H1 (cell line): ENCODE measurements around the gene TMEM183A. TPM values are rescaled to one million over a fixed set of nuclear protein-coding genes. Genes with fewer than 3 reads are reported as not detected.

ENCODE experiments used
- CTCF ChIA-PET: fragments of 300-600 bp; sonication (Branson Sonifier 250); formaldehyde crosslinking; loops from one replicate; lab custom pipeline; 2021; ENCODE audit not compliant: partially characterized antibody; lab: Charles Lee
- POLR2A ChIA-PET: fragments of 300-600 bp; sonication (Branson Sonifier 250); formaldehyde crosslinking; loops from one replicate; lab custom pipeline; 2021; ENCODE audit warnings: inconsistent platforms; ENCODE audit not compliant: partially characterized antibody; lab: Charles Lee
- DNase-seq, 2 experiments: peaks; one replicate each; pipeline versions ENCODE4 v3.0.0 to v3.0.0-alpha.2; 2010 to 2022; ENCODE audit warnings: low spot score in 2 of 2, low read depth in 1 of 2, mixed read lengths in 1 of 2
- FAIRE-seq: peaks from 2 replicates; lab custom pipeline; 2011; peaks lifted over from hg19 to GRCh38; lab: Jason Lieb, UNC
- H2AFZ ChIP-seq: 2 replicates; pipeline ENCODE4 v1.8.1; 2012; ENCODE audit warnings: low read length, inconsistent platforms
- H2AK5ac ChIP-seq: 2 replicates; pipeline ENCODE4 v1.6.1; 2013; ENCODE audit warnings: low read depth, low read length
- H2BK120ac ChIP-seq: replicated peaks from 2 replicates; pipeline ENCODE3; 2013; ENCODE audit warnings: low read depth, low read length, inconsistent platforms
- H2BK12ac ChIP-seq: 2 replicates; pipeline ENCODE4 v1.6.1; 2013; ENCODE audit warnings: low read depth, low read length
- H2BK15ac ChIP-seq: 2 replicates; pipeline ENCODE4 v1.6.1; 2013; ENCODE audit warnings: low read length
- H2BK20ac ChIP-seq: 2 replicates; pipeline ENCODE4 v1.6.1; 2013; ENCODE audit warnings: low read length
- H2BK5ac ChIP-seq: 2 replicates; pipeline ENCODE4 v1.6.1; 2013; ENCODE audit warnings: low read depth, low read length
- H3K14ac ChIP-seq: 2 replicates; pipeline ENCODE4 v1.6.1; 2013; ENCODE audit warnings: inconsistent platforms; ENCODE audit not compliant: insufficient read length
- H3K18ac ChIP-seq: 2 replicates; pipeline ENCODE4 v1.6.1; 2013; ENCODE audit warnings: low read length; ENCODE audit errors: extremely low read depth
- H3K23ac ChIP-seq: 2 replicates; pipeline ENCODE4 v1.6.1; 2013; ENCODE audit warnings: inconsistent platforms; ENCODE audit not compliant: insufficient read length
- H3K23me2 ChIP-seq: 2 replicates; pipeline ENCODE4 v1.6.1; 2013; ENCODE audit warnings: low read depth, low read length
- H3K27ac ChIP-seq: 2 replicates; pipeline ENCODE4 v1.6.1; 2011; ENCODE audit warnings: low read depth, low read length, inconsistent platforms
- H3K27me3 ChIP-seq, 4 experiments: replicated peaks in 1 of 4; 1 replicate in 1 of 4; 2 replicates in 3 of 4; pipeline versions ENCODE4 v1.6.1 to v1.8.1; 2011 to 2013; ENCODE audit warnings: low read length in 3 of 4, mild to moderate bottlenecking in 3 of 4, inconsistent platforms in 2 of 4, mixed read lengths in 2 of 4, moderate library complexity in 1 of 4; ENCODE audit not compliant: control insufficient read depth in 3 of 4, insufficient read depth in 3 of 4; ENCODE audit errors: extremely low read depth in 1 of 4
- H3K36me3 ChIP-seq, 4 experiments: 2 replicates each; pipeline versions ENCODE4 v1.6.1 to v1.8.1; 2011 to 2013; ENCODE audit warnings: mild to moderate bottlenecking in 4 of 4, low read length in 3 of 4, moderate library complexity in 2 of 4, control low read depth in 1 of 4, inconsistent platforms in 1 of 4; ENCODE audit not compliant: insufficient read depth in 4 of 4, control insufficient read depth in 2 of 4
- H3K4ac ChIP-seq: replicated peaks from 2 replicates; pipeline ENCODE3; 2013; ENCODE audit warnings: low read length, low read depth, mixed read lengths, inconsistent platforms; ENCODE audit not compliant: insufficient read length
- H3K4me1 ChIP-seq, 4 experiments: replicated peaks in 1 of 4; 1 replicate in 1 of 4; 2 replicates in 3 of 4; pipeline versions ENCODE4 v1.6.1 to v1.8.1; 2011 to 2013; ENCODE audit warnings: low read length in 3 of 4, inconsistent platforms in 2 of 4, mixed read lengths in 1 of 4; ENCODE audit not compliant: insufficient read depth in 4 of 4, control insufficient read depth in 3 of 4
- H3K4me2 ChIP-seq, 2 experiments: 2 replicates each; pipeline versions ENCODE4 v1.6.1 to v1.8.1; 2011 to 2013; ENCODE audit warnings: low read depth in 2 of 2, low read length in 2 of 2, control low read depth in 1 of 2, inconsistent platforms in 1 of 2, mild to moderate bottlenecking in 1 of 2; ENCODE audit not compliant: insufficient read depth in 1 of 2
- H3K4me3 ChIP-seq, 4 experiments: fragments of 200-600, 300-600 bp in 1 of 4; sonication (generic), shearing (Covaris generic), sonication (Bioruptor Twin) in 1 of 4; 2 replicates each; pipeline versions ENCODE4 v1.5.1 to v1.8.1; 2011 to 2016; ENCODE audit warnings: low read length in 4 of 4, low read depth in 3 of 4, control low read depth in 2 of 4, inconsistent platforms in 2 of 4, mild to moderate bottlenecking in 2 of 4, mixed read lengths in 1 of 4, moderate library complexity in 1 of 4; ENCODE audit not compliant: insufficient read depth in 2 of 4; ENCODE audit errors: extremely low read depth in 1 of 4
- H3K56ac ChIP-seq: replicated peaks from 2 replicates; pipeline ENCODE3; 2013; ENCODE audit warnings: low read depth, mild to moderate bottlenecking, mixed read lengths, low read length, inconsistent platforms; ENCODE audit not compliant: insufficient read length
- H3K79me1 ChIP-seq: 2 replicates; pipeline ENCODE4 v1.6.1; 2013; ENCODE audit warnings: low read depth, low read length, control low read depth
- H3K79me2 ChIP-seq, 2 experiments: 2 replicates each; pipeline versions ENCODE4 v1.6.1 to v1.8.1; 2012 to 2013; ENCODE audit warnings: low read length in 2 of 2, mild to moderate bottlenecking in 2 of 2, inconsistent platforms in 1 of 2; ENCODE audit not compliant: insufficient read depth in 2 of 2, control insufficient read depth in 1 of 2
- H3K9ac ChIP-seq, 4 experiments: replicated peaks in 1 of 4; 1 replicate in 1 of 4; 2 replicates in 3 of 4; pipeline versions ENCODE4 v1.6.1 to v1.8.1; 2011 to 2013; ENCODE audit warnings: low read depth in 3 of 4, low read length in 3 of 4, control low read depth in 2 of 4, mild to moderate bottlenecking in 2 of 4, moderate library complexity in 2 of 4, inconsistent platforms in 1 of 4; ENCODE audit errors: extremely low read depth in 1 of 4
- H3K9me3 ChIP-seq, 2 experiments: 2 replicates each; pipeline versions ENCODE4 v1.6.1 to v1.8.1; 2012 to 2013; ENCODE audit warnings: mild to moderate bottlenecking in 2 of 2, moderate library complexity in 2 of 2, control low read depth in 1 of 2, inconsistent platforms in 1 of 2, low read depth in 1 of 2, low read length in 1 of 2, mixed read lengths in 1 of 2; ENCODE audit not compliant: insufficient read depth in 2 of 2
- H4K20me1 ChIP-seq, 2 experiments: replicated peaks in 1 of 2; 2 replicates each; pipeline versions ENCODE3 to v1.8.1; 2011 to 2013; ENCODE audit warnings: inconsistent platforms in 2 of 2, low read length in 2 of 2, mild to moderate bottlenecking in 1 of 2; ENCODE audit not compliant: insufficient read depth in 2 of 2, control insufficient read depth in 1 of 2
- H4K5ac ChIP-seq: 2 replicates; pipeline ENCODE4 v1.6.1; 2013; ENCODE audit warnings: low read length, low read depth, mixed read lengths, inconsistent platforms; ENCODE audit not compliant: insufficient read length
- H4K8ac ChIP-seq: 2 replicates; pipeline ENCODE4 v1.8.0; 2013; ENCODE audit warnings: mild to moderate bottlenecking, moderate library complexity, low read length, inconsistent platforms; ENCODE audit not compliant: insufficient read depth; ENCODE audit errors: extremely low read depth
- H4K91ac ChIP-seq: replicated peaks from 2 replicates; pipeline ENCODE3; 2013; ENCODE audit warnings: low read length, mixed read lengths, inconsistent platforms; ENCODE audit not compliant: insufficient read length
- CHD1 ChIP-seq: IDR thresholded peaks from 2 replicates; pipeline ENCODE4 v1.6.1; 2012; ENCODE audit warnings: low read depth, low read length, improper control_type of control experiment
- HDAC6 ChIP-seq: IDR thresholded peaks from one replicate; pipeline ENCODE4 v1.7.1; 2012; ENCODE audit warnings: low read depth, mild to moderate bottlenecking, inconsistent platforms, low read length, moderate library complexity
- JUN ChIP-seq: IDR thresholded peaks from 2 replicates; pipeline ENCODE4 v1.6.1; 2011; ENCODE audit warnings: low read depth, mild to moderate bottlenecking, improper control_type of control experiment, low read length
- KDM1A ChIP-seq: fragments of 200-600, 300-600 bp; sonication (generic); IDR thresholded peaks from 2 replicates; pipeline ENCODE4 v1.7.1; 2016; ENCODE audit warnings: mild to moderate bottlenecking, low read length, borderline replicate concordance
- POLR2AphosphoS5 ChIP-seq: IDR thresholded peaks from 2 replicates; pipeline ENCODE4 v1.6.1; 2011; ENCODE audit warnings: low read depth, low read length
- RXRA ChIP-seq: IDR thresholded peaks from 2 replicates; pipeline ENCODE4 v1.6.1; 2011; ENCODE audit warnings: low read depth, mild to moderate bottlenecking, low read length, moderate library complexity; ENCODE audit not compliant: insufficient read depth
- SAP30 ChIP-seq: fragments of 300-600 bp; sonication (generic); IDR thresholded peaks from 2 replicates; pipeline ENCODE4 v1.7.1; 2012; ENCODE audit warnings: low read length, moderate library complexity, mild to moderate bottlenecking, inconsistent platforms; ENCODE audit not compliant: insufficient read depth, insufficient replicate concordance
- SP1 ChIP-seq: IDR thresholded peaks from 2 replicates; pipeline ENCODE4 v1.6.1; 2011; ENCODE audit warnings: low read depth, low read length
- SRF ChIP-seq: IDR thresholded peaks from 2 replicates; pipeline ENCODE4 v1.6.1; 2011; ENCODE audit warnings: mild to moderate bottlenecking, low read depth, low read length, moderate library complexity
- SUZ12 ChIP-seq: fragments of 200-600 bp; sonication (generic); IDR thresholded peaks from 2 replicates; pipeline ENCODE4 v1.6.1; 2012; ENCODE audit warnings: mild to moderate bottlenecking, inconsistent platforms, low read length, moderate library complexity, mixed read lengths
- TBP ChIP-seq: IDR thresholded peaks from 2 replicates; pipeline ENCODE4 v1.6.1; 2011; ENCODE audit warnings: low read depth, low read length, improper control_type of control experiment
- WGBS, 2 experiments: shearing (Covaris generic) in 1 of 2; methylation state at CpG; one replicate each; pipeline versions ENCODE4 v1.1.6 to v1.1.7; 2013 to 2015; ENCODE audit warnings: low lambda C conversion rate in 2 of 2, mixed read lengths in 2 of 2, inconsistent platforms in 1 of 2, low coverage in 1 of 2, missing lambda C conversion rate in 1 of 2; ENCODE audit not compliant: insufficient replicate concordance in 2 of 2, insufficient coverage in 1 of 2, insufficient read length in 1 of 2; ENCODE audit errors: extremely low coverage in 1 of 2, missing lambda C conversion rate in 1 of 2; 5-methylcytosine and 5-hydroxymethylcytosine counted together
- polyA plus RNA-seq, 7 experiments: library from polyadenylated mRNA; depleted of rRNA in 3 of 7; stranded (reverse) in 5 of 7; unstranded in 2 of 7; fragments of >200 nt in 5 of 7; fragments of 200-250 nt in 2 of 7; gene quantifications; 1 replicate in 5 of 7; 2 replicates in 1 of 7; 4 replicates in 1 of 7; pipeline versions ENCODE4 v1.2.1 to v1.2.3, GENCODE V29; 2011 to 2013; ENCODE audit warnings: missing spikeins in 2 of 7, mixed read lengths in 2 of 7
- total RNA-seq: library from RNA; stranded (reverse); fragmentation: NEBNext Ultra II Directional; extraction: Animal tissue kit (Norgen Biotek cat#: 25700); gene quantifications from 2 replicates; pipeline ENCODE4 v1.2.1, GENCODE V29; 2021

Gene TMEM183A
- total and polyA plus RNA-seq, 2 of the 8 experiments (the other 6 are each of a cell fraction or from before 2014, with no cell fraction given), result 107 to 173 TPM

GRCh38 chr1:203026031-203026665, 19.0 kb downstream of the TMEM183A start, which contains the start of gene PPFIA4:
PPFIA4 (plus strand) TSS chr1:203026491; CDS start chr1:203039009, 12,518 bp downstream.
- POLR2A ChIA-PET, result interaction anchor here (1.0 to 7.1 kb wide), 7 partner anchors 10 to 302 kb away, joined by 3 to 72 read pairs (median 4); partner anchors contain the start of gene TMEM183A
- peak within 1 kb of the TSS; percentile 51 to 88 (median 87) for H3K4me3 ChIP-seq
- H3K9me3 ChIP-seq, result no peaks in the 10 kb centered on the region
- peak within 1 kb of the TSS; percentile 98; the same call in 1 of the 2 replicates for H2AFZ ChIP-seq
- H3K23me2 ChIP-seq, result peaks cover 12% of the 10 kb centered on the region
- CTCF ChIA-PET, result interaction anchor here (0.8 to 49.7 kb wide), 7 partner anchors 9 to 243 kb away, joined by 3 to 1089 read pairs (median 16); partner anchors contain the start of gene ADORA1
- peaks cover 7 to 26% (median 18%) of the 10 kb centered on the region in 4 experiments for H3K27me3 ChIP-seq
- peak within 1 kb of the TSS; percentile 89 to 99 for H3K4me2 ChIP-seq
- H3K36me3 ChIP-seq, result peaks cover 12 to 32% (median 22%) of the 10 kb centered on the region in 4 experiments
- FAIRE-seq (no peak), DNase-seq (peak; percentile 73 to 97)
- no peak within 1 kb of the TSS for H2BK120ac ChIP-seq
- H2BK15ac ChIP-seq, result peak within 1 kb of the TSS; percentile 78; the same call in 1 of the 2 replicates
- H3K23ac ChIP-seq, result no peak within 1 kb of the TSS
- no peak within 1 kb of the TSS for H2BK5ac ChIP-seq
- no peak within 1 kb of the TSS for H3K27ac ChIP-seq
- peak within 1 kb of the TSS; percentile 65 for H3K4ac ChIP-seq
- peak within 1 kb of the TSS in 3 of 4 experiments; percentile 48 to 54 (median 53); a peak in 5 of 7 replicates for H3K9ac ChIP-seq
- H2AK5ac ChIP-seq, result no peak within 1 kb of the TSS
- H3K14ac ChIP-seq, result no peak within 1 kb of the TSS
- H3K79me1 ChIP-seq, result peaks cover 3% of the 10 kb centered on the region; the same call in 1 of the 2 replicates
- H3K79me2 ChIP-seq, result no peaks in the 10 kb centered on the region
- peak within 1 kb of the TSS; percentile 64 for H4K91ac ChIP-seq
- WGBS, 2 experiments, result 18% methylated on average over 33 of the region's 52 CpGs; no CpG with 5 or more reads in 1 of the 2 experiments
- no peak within 1 kb of the TSS; the same call in 1 of the 2 replicates for H2BK12ac ChIP-seq
- H3K56ac ChIP-seq, result no peak within 1 kb of the TSS
- H4K8ac ChIP-seq, result peak within 1 kb of the TSS; percentile 94
- peaks cover 2 to 7% of the 10 kb centered on the region in 2 experiments for H4K20me1 ChIP-seq
- H3K18ac ChIP-seq, result peak within 1 kb of the TSS; percentile 52
- peak within 1 kb of the TSS; percentile 27 for H4K5ac ChIP-seq
- no peak within 1 kb of the TSS for H2BK20ac ChIP-seq
- peaks cover 4 to 13% (median 6%) of the 10 kb centered on the region in 4 experiments for H3K4me1 ChIP-seq
- TF ChIP-seq TBP, result peak; percentile 43; the same call in 1 of the 2 replicates
- no peak for TF ChIP-seq CHD1
- no peak for TF ChIP-seq SUZ12
- TF ChIP-seq KDM1A, result 0 out of 2 replicates have a peak, but pooled peaks have one; percentile 29
- peak; percentile 79 for TF ChIP-seq SP1
- TF ChIP-seq HDAC6, result no peak
- TF ChIP-seq SRF, result no peak
- no peak for TF ChIP-seq JUN
- TF ChIP-seq SAP30, result no peak
- no peak for TF ChIP-seq RXRA
- TF ChIP-seq POLR2AphosphoS5, result peak; percentile 68
